Stomach (tissue), 9 donors: ENCODE results near the gene AQP12B. TPM values are rescaled to one million over a fixed set of nuclear protein-coding genes. Genes with fewer than 3 reads are reported as not detected.
A peak's percentile ranks its signal among the peaks of the same experiment; 100 is the strongest.

Experiments
- DNase-seq, 2 donors: peaks; one replicate each; pipeline versions ENCODE4 v3.0.0 to v3.0.0-alpha.2; 2013 to 2019
- H3K27ac ChIP-seq, 5 donors: fragments of 200-600 bp in 4 of 5; sonication (generic) in 4 of 5; one replicate each; pipeline ENCODE4 v1.5.1; 2013 to 2019; ENCODE audit warnings: mild to moderate bottlenecking in 1 of 5, moderate library complexity in 1 of 5
- H3K27me3 ChIP-seq, 3 donors: fragments of 200-600 bp; sonication (generic); one replicate each; pipeline ENCODE4 v1.5.1; 2017 to 2019; ENCODE audit warnings: mixed run types in 1 of 3
- H3K36me3 ChIP-seq, 4 donors: fragments of 200-600 bp; sonication (generic); 1 replicate in 3 of 4; 2 replicates in 1 of 4; pipeline ENCODE4 v1.5.1; 2016 to 2019
- H3K4me1 ChIP-seq, 4 donors: fragments of 200-600 bp; sonication (generic); one replicate each; pipeline ENCODE4 v1.5.1; 2016 to 2019
- H3K4me3 ChIP-seq, 4 donors: fragments of 200-600 bp; sonication (generic) in 3 of 4; one replicate each; pipeline ENCODE4 v1.5.1; 2016 to 2019; ENCODE audit warnings: mild to moderate bottlenecking in 1 of 4
- H3K9me3 ChIP-seq, 4 donors: fragments of 200-600 bp; sonication (generic); one replicate each; pipeline ENCODE4 v1.5.1; 2016 to 2019
- EP300 ChIP-seq: sonication (generic); formaldehyde crosslinking; IDR thresholded peaks from one replicate; pipeline ENCODE4 v1.6.1; 2017; ENCODE audit warnings: antibody characterized with exemption
- POLR2A ChIP-seq, 4 donors: fragments of 450-650 bp; IDR thresholded peaks; one replicate each; pipeline ENCODE4 v1.6.1; 2016; ENCODE audit warnings: antibody characterized with exemption in 4 of 4, control low read depth in 2 of 4, mild to moderate bottlenecking in 1 of 4, moderate library complexity in 1 of 4
- POLR2AphosphoS5 ChIP-seq, 3 donors: sonication (generic); formaldehyde crosslinking; IDR thresholded peaks; one replicate each; pipeline ENCODE4 v1.6.1; 2016; ENCODE audit warnings: antibody characterized with exemption in 3 of 3
- WGBS, 5 donors: extraction: QIAGEN DNeasy Blood & Tissue Kit in 3 of 5; methylation state at CpG; one replicate each; pipeline versions ENCODE4 v1.1.5 to v1.1.7; 2013 to 2018; 5-methylcytosine and 5-hydroxymethylcytosine counted together
- intact Hi-C: fragments of 100-400 bp; cut with DNase I; formaldehyde crosslinking; loops from one replicate; pipeline ENCODE4 v1.15.1; 2023; ENCODE audit warnings: low total_unique reads
- polyA plus RNA-seq, 3 donors: library from polyadenylated mRNA; stranded (reverse); fragments of 200-250 nt; gene quantifications; one replicate each; pipeline ENCODE4 v1.2.3, GENCODE V29; 2013
- total RNA-seq, 5 donors: library from RNA; depleted of rRNA; stranded (reverse); fragments of >200 nt; gene quantifications; one replicate each; pipeline versions ENCODE4 v1.1.0 to v1.2.3, GENCODE V29; 2014 to 2016
- TF ChIP-seq, protein P1 (sequence below), 7 experiments: fragments of 450-650 bp in 4 of 7; fragments of 200-600 bp in 3 of 7; sonication (generic) in 3 of 7; IDR thresholded peaks; one replicate each; pipeline ENCODE4 v1.5.1; 2016 to 2019; ENCODE audit warnings: antibody characterized with exemption in 7 of 7, control low read depth in 2 of 7, mild to moderate bottlenecking in 1 of 7
- donor health status: healthy with polysubstance abuse.
- donor health status: Bipolar disorder and iron deficiency.
- donor health status: healthy.

AQP12B gene
- total and polyA plus RNA-seq, 8 donors: 0.46 to 0.89 TPM; not detected in 6

DNA sequence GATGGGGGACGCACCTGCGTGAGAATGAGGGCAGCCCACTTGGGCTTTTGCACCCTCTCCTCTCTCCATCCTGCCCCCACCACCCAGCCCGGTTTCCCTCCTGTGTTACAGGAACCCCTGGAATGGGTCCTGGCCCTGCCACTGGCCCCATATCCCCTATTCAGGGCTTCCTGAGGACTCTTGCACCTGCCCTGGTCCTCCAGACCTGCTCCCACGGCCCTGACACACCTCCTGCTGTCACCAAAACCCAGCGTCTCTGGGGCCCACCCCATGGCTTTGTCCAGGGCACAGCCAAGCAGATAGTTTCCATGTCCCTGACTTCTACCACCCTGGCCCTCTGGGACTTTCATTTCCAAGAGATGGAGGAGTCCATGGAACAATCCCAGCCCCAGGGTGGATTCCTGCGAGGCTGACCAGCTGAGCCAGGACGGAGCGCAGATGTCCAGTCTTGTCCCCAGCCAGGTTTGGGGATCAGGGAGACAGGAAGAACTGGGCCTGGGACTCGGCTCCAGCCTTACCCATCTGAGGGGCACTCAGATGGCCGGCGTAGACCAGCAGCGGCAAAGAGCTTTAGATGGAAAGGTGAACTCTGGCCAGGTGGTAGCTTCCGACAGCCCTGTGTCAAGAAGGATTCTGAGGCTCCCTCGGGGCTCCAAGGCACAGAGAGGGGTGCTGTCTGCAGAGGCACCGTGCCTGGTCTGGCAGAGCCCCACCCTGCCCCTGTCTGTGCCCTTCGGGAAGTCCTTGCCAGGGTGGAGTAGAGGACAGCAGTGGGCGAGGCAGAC is 45.4 kb downstream of the AQP12B start:
- intact Hi-C loops: no loop called here
- no peak overlapping the region for H3K4me3 ChIP-seq
- 80 to 86% (median 82%) methylated on average over 15 to 17 of the region's 17 CpGs for WGBS, 5 donors
- H3K27ac ChIP-seq: no peak overlapping the region
- H3K4me1 ChIP-seq: no peaks in the 10 kb centered on the region
- DNase-seq: peak; percentile 0 to 13
- H3K27me3 ChIP-seq: peaks cover 0 to 11% (median 0%) of the 10 kb centered on the region in 3 donors
- H3K36me3 ChIP-seq: no peaks in the 10 kb centered on the region
- peaks cover 0 to 14% (median 8%) of the 10 kb centered on the region in 4 donors for H3K9me3 ChIP-seq
- TF ChIP-seq EP300: no peak
- no peak for TF ChIP-seq POLR2AphosphoS5 (IDR thresholded peaks at IDR 0.05)
- TF ChIP-seq, protein P1, sequence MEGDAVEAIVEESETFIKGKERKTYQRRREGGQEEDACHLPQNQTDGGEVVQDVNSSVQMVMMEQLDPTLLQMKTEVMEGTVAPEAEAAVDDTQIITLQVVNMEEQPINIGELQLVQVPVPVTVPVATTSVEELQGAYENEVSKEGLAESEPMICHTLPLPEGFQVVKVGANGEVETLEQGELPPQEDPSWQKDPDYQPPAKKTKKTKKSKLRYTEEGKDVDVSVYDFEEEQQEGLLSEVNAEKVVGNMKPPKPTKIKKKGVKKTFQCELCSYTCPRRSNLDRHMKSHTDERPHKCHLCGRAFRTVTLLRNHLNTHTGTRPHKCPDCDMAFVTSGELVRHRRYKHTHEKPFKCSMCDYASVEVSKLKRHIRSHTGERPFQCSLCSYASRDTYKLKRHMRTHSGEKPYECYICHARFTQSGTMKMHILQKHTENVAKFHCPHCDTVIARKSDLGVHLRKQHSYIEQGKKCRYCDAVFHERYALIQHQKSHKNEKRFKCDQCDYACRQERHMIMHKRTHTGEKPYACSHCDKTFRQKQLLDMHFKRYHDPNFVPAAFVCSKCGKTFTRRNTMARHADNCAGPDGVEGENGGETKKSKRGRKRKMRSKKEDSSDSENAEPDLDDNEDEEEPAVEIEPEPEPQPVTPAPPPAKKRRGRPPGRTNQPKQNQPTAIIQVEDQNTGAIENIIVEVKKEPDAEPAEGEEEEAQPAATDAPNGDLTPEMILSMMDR (IDR thresholded peaks at IDR 0.05): no peak
- no peak for TF ChIP-seq POLR2A (IDR thresholded peaks at IDR 0.05)

GRCh38 chr2:240636563-240637115 is 46.0 kb downstream of the AQP12B start:
- Histone ChIP-seq H3K27me3 (peaks cover 0 to 4% (median 0%) of the 10 kb centered on the region in 3 donors), H3K4me1 (no peaks in the 10 kb centered on the region), H3K9me3 (peaks cover 0 to 14% (median 8%) of the 10 kb centered on the region in 4 donors), H3K27ac (no peak overlapping the region), H3K4me3 (no peak overlapping the region), H3K36me3 (no peaks in the 10 kb centered on the region)
- TF ChIP-seq EP300 (no peak), POLR2A (IDR thresholded peaks at IDR 0.05) (no peak)
- DNase-seq: peak in 1 of 2 donors; percentile 0
- WGBS, 5 donors: 63 to 81% (median 79%) methylated on average over 7 to 11 of the region's 11 CpGs
- intact Hi-C loops: no loop called here

- Histone ChIP-seq H3K4me1 (no peaks in the 10 kb centered on the region), H3K4me3 (no peak overlapping the region), H3K9me3 (peaks cover 0 to 14% (median 8%) of the 10 kb centered on the region in 4 donors), H3K27ac (no peak overlapping the region), H3K36me3 (peaks cover 0 to 3% (median under 1%) of the 10 kb centered on the region in 4 donors), H3K27me3 (peaks cover 0 to 4% (median 0%) of the 10 kb centered on the region in 3 donors)
- DNase-seq: no peak
- WGBS, 5 donors: 59 to 82% (median 77%) methylated on average over 3 of the region's 3 CpGs
- intact Hi-C loops: no loop called here
- TF ChIP-seq, protein P1 (IDR thresholded peaks at IDR 0.05): no peak
- TF ChIP-seq EP300 (no peak), POLR2AphosphoS5 (IDR thresholded peaks at IDR 0.05) (no peak), POLR2A (IDR thresholded peaks at IDR 0.05) (no peak)
These were observed 46.6 kb downstream of the AQP12B start for GRCh38 chr2:240635998-240636547.

DNA sequence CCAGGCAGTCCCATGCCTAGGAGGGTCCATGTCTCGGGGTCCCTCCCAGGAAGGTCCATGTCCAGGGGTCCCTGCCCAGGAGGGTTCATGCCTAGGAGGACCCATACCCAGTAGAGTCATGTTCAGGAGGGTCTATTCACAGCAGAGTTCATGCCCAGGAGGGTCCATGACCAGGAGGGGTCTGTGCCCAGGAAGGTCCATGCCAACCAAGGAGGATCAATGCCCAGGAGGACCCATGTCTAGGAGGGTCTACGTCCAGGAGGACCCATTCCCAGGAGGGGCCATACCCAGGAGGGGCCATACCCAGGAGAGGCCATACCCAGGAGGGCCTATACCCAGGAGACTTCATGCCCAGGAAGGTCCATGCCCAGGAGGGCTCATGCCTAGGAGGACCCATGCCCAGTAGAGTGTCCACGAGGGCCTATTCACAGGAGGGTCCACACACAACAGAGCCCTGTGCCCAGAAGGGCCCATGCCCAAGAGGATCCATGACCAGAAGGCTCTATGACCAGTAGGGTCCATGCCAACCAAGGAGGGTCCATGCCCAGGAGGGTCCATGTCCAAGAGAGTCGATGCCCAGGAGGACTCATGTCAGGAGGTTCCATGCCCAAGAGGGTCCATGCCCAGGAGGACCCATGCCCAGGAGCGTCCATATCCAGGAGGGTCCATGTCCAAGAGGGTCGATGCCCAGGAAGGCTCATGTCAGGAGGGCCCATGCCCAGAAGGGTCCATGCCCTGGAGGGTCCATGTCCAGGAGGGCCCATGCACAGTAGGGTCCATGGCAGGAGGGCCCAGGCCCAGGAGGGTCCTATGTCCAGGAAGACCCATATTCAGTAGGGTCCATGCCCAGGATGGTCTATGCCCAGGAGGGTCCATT is 47.3 kb downstream of the AQP12B start:
- intact Hi-C loops: no loop called here
- WGBS, 5 donors: 78 to 93% (median 81%) methylated on average over 5 to 6 of the region's 6 CpGs
- DNase-seq: peak in 1 of 2 donors; percentile 0
- Histone ChIP-seq H3K4me1 (no peaks in the 10 kb centered on the region), H3K36me3 (peaks cover 0 to 10% (median 8%) of the 10 kb centered on the region in 4 donors), H3K27me3 (peaks cover 0 to 4% (median 0%) of the 10 kb centered on the region in 3 donors), H3K9me3 (peaks cover 0 to 14% (median 8%) of the 10 kb centered on the region in 4 donors), H3K27ac (no peak overlapping the region), H3K4me3 (no peak overlapping the region)
- TF ChIP-seq, protein P1 (IDR thresholded peaks at IDR 0.05): no peak
- TF ChIP-seq EP300: no peak
- TF ChIP-seq POLR2AphosphoS5 (IDR thresholded peaks at IDR 0.05): no peak
- no peak for TF ChIP-seq POLR2A (IDR thresholded peaks at IDR 0.05)
